SJCRH30 (cell line): Measurements from ENCODE around the gene NOL9. TPM values are rescaled to one million over a fixed set of nuclear protein-coding genes. Genes with fewer than 3 reads are reported as not detected.
A peak's percentile ranks its signal among the peaks of the same experiment; 100 is the strongest.

ENCODE experiments used
- DNase-seq, 2 experiments: peaks; one replicate each; pipeline ENCODE4 v3.0.0-alpha.2; 2015 to 2020
- H3K27ac ChIP-seq: fragments of 250-450 bp; sonication (Bioruptor Pico); 2 replicates; pipeline ENCODE4 v1.5.1; 2020; ENCODE audit warnings: mild to moderate bottlenecking, moderate library complexity
- H3K27me3 ChIP-seq: fragments of 250-450 bp; sonication (Bioruptor Pico); 2 replicates; pipeline ENCODE4 v1.5.1; 2020; ENCODE audit warnings: mild to moderate bottlenecking, moderate library complexity
- H3K36me3 ChIP-seq: fragments of 250-450 bp; sonication (Bioruptor Pico); 2 replicates; pipeline ENCODE4 v1.5.1; 2020; ENCODE audit warnings: mild to moderate bottlenecking, moderate library complexity
- H3K4me1 ChIP-seq: fragments of 250-450 bp; sonication (Bioruptor Pico); 2 replicates; pipeline ENCODE4 v1.5.1; 2020; ENCODE audit warnings: mild to moderate bottlenecking, moderate library complexity
- H3K4me3 ChIP-seq: fragments of 250-450 bp; sonication (Bioruptor Pico); 2 replicates; pipeline ENCODE4 v1.5.1; 2020; ENCODE audit warnings: mild to moderate bottlenecking, moderate library complexity
- H3K9me3 ChIP-seq: fragments of 250-450 bp; sonication (Bioruptor Pico); replicated peaks from 2 replicates; pipeline ENCODE4 v1.5.1; 2020; ENCODE audit warnings: mild to moderate bottlenecking, moderate library complexity
- total RNA-seq: library from RNA; depleted of rRNA; stranded (reverse); fragments of >200 nt; shearing (Covaris generic); gene quantifications from 2 replicates; pipeline ENCODE4 v1.2.3, GENCODE V29; 2014; rRNA removed

NOL9 gene
- total RNA-seq, 1 experiment from 2014 or later: 63.5 TPM

DNA sequence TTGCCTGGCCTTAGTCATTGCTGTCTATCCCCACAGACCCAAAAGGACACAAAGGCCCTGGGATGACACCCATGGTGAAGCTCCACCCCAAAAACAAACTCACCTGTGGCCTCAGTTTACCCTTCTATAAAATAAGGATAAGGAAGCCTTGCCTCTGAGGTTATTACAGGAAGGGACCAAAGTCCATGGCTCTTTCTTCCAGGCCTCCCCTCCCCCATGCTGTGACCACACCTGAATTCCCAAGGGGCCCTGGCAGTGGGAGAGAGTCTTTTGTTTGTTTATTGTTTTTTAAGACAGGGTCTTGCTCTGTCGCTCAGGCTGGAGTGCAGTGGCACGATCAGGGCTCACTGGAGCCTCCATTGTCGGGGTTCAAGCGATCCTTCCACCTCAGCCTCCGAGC is 77.8 kb downstream of the NOL9 start:
- Histone ChIP-seq H3K27me3 (no peaks in the 10 kb centered on the region), H3K27ac (no peak overlapping the region), H3K9me3 (no peaks in the 10 kb centered on the region), H3K4me3 (no peak overlapping the region), H3K36me3 (no peaks in the 10 kb centered on the region), H3K4me1 (no peaks in the 10 kb centered on the region)
- DNase-seq: no peak

DNA sequence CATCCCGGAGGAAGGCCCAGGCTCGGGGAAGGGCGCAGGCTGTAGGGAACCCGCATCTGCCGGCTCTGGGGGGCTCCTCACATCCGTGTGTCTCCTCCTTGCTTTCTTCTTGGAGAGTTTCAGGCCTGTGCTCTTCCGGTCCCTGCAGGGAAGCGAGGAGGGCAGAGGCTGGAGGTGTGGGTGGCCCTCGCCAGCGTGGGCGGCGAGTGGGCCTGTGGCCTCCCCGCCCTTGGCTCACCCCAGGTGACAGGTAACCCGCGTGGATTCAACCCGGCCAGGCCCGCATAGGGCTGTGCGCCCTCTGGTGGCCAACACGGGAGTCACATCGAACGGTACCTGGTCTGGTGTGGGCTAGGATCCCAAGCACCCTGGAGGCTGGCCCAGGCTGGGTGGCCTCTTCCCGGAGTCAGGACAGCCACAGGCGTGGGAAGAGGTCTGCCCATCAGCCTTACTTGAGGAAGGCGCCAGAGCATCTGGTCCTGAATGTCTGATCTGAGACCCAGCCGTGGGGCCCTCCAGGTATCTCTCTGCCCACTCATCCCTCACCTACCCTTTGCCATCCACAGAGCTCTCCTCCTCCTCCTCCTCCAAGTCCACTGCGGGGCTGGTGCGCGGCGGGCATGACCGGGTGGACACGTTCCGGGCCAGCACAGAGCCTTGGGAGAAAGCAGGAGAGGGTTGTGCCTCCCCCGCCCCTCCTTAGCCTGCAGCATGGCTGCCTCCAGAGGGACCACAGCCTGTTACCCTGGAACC is 78.8 kb downstream of the NOL9 start:
- Histone ChIP-seq H3K9me3 (no peaks in the 10 kb centered on the region), H3K27ac (no peak overlapping the region), H3K4me1 (no peaks in the 10 kb centered on the region), H3K36me3 (no peaks in the 10 kb centered on the region), H3K4me3 (no peak overlapping the region), H3K27me3 (no peaks in the 10 kb centered on the region)
- peak; percentile 61 to 74 for DNase-seq

DNA sequence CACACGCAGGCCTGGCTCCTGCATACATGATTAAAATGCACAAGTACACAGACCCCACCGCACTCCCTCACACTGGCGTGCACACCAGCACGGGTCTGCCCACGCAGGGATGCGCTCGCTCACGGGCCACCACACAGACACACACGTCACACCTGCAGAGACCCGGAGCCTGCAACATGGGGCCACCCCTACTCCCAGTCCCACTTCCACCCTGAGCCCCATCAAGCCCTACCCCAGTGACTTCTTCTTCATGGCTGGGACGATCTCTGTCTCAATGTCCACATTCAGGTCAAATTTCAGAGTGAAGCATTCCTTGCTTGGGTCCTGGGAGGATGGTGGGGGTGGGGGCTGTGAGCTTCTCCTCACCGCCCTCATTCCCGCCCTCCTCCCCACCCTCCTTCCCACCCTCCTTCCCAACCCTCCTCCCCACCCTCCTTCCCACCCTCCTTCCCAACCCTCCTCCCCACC is 79.5 kb downstream of the NOL9 start:
- H3K27me3 ChIP-seq: no peaks in the 10 kb centered on the region
- H3K36me3 ChIP-seq: no peaks in the 10 kb centered on the region
- H3K27ac ChIP-seq: no peak overlapping the region
- H3K9me3 ChIP-seq: no peaks in the 10 kb centered on the region
- H3K4me3 ChIP-seq: no peak overlapping the region
- DNase-seq: no peak
- no peaks in the 10 kb centered on the region for H3K4me1 ChIP-seq

DNA sequence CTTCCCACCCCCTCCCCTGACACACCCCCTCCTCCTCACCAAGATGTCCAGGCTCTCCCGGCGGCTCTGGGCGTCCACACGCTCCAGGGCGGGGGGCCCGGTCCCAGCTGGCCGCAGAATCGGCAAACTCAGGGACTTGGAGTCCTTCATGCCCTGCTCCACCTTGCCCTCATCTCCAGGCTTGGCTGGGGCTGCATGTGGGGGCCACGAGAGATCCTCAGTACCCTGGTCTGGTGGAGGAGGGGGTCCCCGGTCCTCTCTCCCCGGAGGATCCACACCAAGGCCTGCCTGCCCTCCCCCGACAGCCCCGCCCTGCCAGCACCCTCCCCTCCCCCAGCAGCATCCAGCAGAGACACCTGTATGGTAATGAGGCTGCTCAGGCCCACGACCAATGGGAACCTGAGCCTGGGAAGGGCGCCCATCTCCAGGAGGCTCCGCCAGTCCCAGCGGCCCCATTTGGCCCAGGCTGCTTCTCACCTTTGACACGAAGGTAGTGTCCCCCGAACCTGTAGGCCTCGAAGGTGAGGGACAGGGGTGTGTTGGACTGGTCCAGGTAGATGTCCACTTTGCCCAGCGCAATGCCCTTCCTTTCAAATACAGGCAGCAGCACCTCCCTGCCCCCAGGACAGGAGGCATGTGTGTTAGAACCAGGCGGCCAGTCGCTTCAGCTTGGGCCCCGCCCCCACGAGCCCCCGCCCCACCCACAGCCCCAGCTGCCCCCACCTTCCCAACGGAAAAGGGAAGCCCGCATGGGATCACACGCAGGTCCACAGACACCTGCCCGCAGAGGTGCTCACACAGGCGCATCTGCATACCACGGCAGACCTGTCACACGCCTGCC is 80.1 kb downstream of the NOL9 start:
- no peak overlapping the region for H3K4me3 ChIP-seq
- DNase-seq: no peak
- no peaks in the 10 kb centered on the region for H3K9me3 ChIP-seq
- no peaks in the 10 kb centered on the region for H3K4me1 ChIP-seq
- no peaks in the 10 kb centered on the region for H3K36me3 ChIP-seq
- H3K27me3 ChIP-seq: no peaks in the 10 kb centered on the region
- H3K27ac ChIP-seq: no peak overlapping the region

DNA sequence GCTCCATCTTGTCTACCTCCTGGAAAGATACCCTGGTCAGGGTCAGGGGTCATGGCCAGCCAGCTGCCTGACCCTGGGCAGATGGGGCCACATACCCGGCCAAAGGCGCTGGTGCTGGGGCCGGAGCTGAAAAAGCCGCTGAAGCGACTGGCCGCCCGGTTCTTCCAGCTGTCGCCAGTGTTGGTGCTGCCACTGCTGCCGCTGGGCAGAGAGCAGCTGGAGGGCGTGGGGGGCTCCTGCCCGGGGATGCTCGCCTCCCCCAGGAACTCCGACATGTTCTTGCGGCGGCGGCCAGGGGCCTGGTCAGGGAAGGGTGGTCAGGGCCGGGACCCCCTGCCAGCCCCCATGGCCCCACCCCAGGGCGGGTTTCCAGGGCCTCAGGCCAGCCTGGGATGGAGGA is 81.2 kb downstream of the NOL9 start:
- Histone ChIP-seq H3K9me3 (no peaks in the 10 kb centered on the region), H3K4me1 (no peaks in the 10 kb centered on the region), H3K4me3 (no peak overlapping the region), H3K27me3 (no peaks in the 10 kb centered on the region), H3K36me3 (no peaks in the 10 kb centered on the region), H3K27ac (no peak overlapping the region)
- DNase-seq: no peak

DNA sequence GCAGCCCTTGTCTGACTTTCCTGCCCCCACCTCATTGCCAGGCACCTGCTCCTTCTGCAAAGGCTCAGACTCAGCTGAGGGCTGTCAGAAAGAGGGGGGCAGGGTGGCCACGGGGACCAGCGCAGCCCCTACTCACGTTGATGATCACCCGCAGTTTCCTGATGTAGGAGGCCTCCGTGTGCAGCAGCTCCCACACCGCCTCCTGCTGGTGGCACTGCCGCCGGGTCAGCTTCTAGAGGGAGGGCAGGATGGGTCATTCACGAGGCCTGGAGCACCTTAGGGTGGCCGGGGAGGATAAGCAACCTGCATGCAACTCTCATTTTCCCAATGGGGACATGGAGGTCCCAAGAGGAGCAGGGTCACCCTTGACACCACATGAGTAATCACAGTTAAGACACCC is 81.9 kb downstream of the NOL9 start:
- no peak overlapping the region for H3K27ac ChIP-seq
- H3K4me3 ChIP-seq: no peak overlapping the region
- no peak for DNase-seq
- no peaks in the 10 kb centered on the region for H3K36me3 ChIP-seq
- H3K9me3 ChIP-seq: no peaks in the 10 kb centered on the region
- no peaks in the 10 kb centered on the region for H3K4me1 ChIP-seq
- H3K27me3 ChIP-seq: no peaks in the 10 kb centered on the region

DNA sequence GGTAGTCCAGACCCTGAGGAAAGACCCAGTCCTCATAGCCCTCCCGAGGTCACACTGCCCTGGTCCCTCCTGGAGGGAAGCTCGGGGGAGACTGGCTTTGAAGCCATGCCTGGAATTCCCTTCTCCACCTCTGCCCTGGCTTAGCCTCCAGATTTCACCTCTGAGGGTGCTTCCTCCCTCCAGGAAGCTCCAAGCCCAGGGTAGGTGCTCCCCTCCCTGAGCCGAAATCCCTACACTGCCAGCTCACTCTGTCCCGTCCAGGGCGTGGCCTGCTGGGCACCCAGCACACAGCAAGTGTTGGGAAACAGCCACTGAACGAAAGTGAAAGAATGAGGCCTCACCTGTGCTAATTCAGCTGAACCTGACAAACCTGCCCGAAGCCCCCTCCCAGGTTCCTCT is 82.3 kb downstream of the NOL9 start:
- Histone ChIP-seq H3K4me1 (no peaks in the 10 kb centered on the region), H3K4me3 (no peak overlapping the region), H3K9me3 (no peaks in the 10 kb centered on the region), H3K36me3 (no peaks in the 10 kb centered on the region), H3K27me3 (no peaks in the 10 kb centered on the region), H3K27ac (no peak overlapping the region)
- no peak for DNase-seq

Other genes starting within 250 kb of the NOL9 start
- gene ACOT7, start 160.7 kb downstream of the NOL9 start, total RNA-seq: 51.2 and 51.8 TPM in 2 replicates
- gene HES2, start 134.6 kb downstream of the NOL9 start, total RNA-seq: not detected in 2 replicates
- gene ESPN, start 129.7 kb downstream of the NOL9 start, total RNA-seq: 0.30 and 0.55 TPM in 2 replicates
- 4.1 and 4.6 TPM in 2 replicates for gene TNFRSF25, start 88.3 kb downstream of the NOL9 start, total RNA-seq
- gene PLEKHG5, start 62.8 kb downstream of the NOL9 start, total RNA-seq: 3.7 and 5.3 TPM in 2 replicates
- 0.14 and 0.20 TPM in 2 replicates for gene TAS1R1, start 794 bp upstream of the NOL9 start, total RNA-seq
- 14.6 and 25.2 TPM in 2 replicates for gene ZBTB48, start 25.5 kb upstream of the NOL9 start, total RNA-seq
- 44.8 and 45.0 TPM in 2 replicates for gene KLHL21, start 48.4 kb upstream of the NOL9 start, total RNA-seq
- 24.5 and 25.0 TPM in 2 replicates for gene PHF13, start 59.2 kb upstream of the NOL9 start, total RNA-seq
- gene THAP3, start 70.4 kb upstream of the NOL9 start, total RNA-seq: 35.5 and 36.5 TPM in 2 replicates
- 76.6 and 84.5 TPM in 2 replicates for gene DNAJC11, start 147.3 kb upstream of the NOL9 start, total RNA-seq
- gene CAMTA1, start 230.9 kb upstream of the NOL9 start, total RNA-seq: 152 and 153 TPM in 2 replicates